WERI-Rb-1 (cell line): ENCODE measurements around the gene SELENOK.

Experiments
- DNase-seq: peaks from one replicate; pipeline ENCODE4 v3.0.0-alpha.2; 2020
- H3K27ac ChIP-seq: fragments of 250-450 bp; sonication (Bioruptor Pico); 2 replicates; pipeline ENCODE4 v1.5.1; 2020; ENCODE audit warnings: mild to moderate bottlenecking, moderate library complexity
- H3K27me3 ChIP-seq: fragments of 250-450 bp; sonication (Bioruptor Pico); 2 replicates; pipeline ENCODE4 v1.5.1; 2021; ENCODE audit warnings: mild to moderate bottlenecking, low read depth, moderate library complexity; ENCODE audit not compliant: insufficient read depth, severe bottlenecking
- H3K36me3 ChIP-seq: fragments of 250-450 bp; sonication (Bioruptor Pico); 2 replicates; pipeline ENCODE4 v1.5.1; 2020; ENCODE audit warnings: mild to moderate bottlenecking, moderate library complexity
- H3K4me3 ChIP-seq: 2 replicates; pipeline ENCODE4 v1.5.1; 2011; ENCODE audit warnings: low read depth, mild to moderate bottlenecking, control low read depth, low read length
- H3K9me3 ChIP-seq: fragments of 250-450 bp; sonication (Bioruptor Pico); 2 replicates; pipeline ENCODE4 v1.5.1; 2021; ENCODE audit warnings: mild to moderate bottlenecking, moderate library complexity; ENCODE audit not compliant: severe bottlenecking
- CTCF ChIP-seq: IDR thresholded peaks from 2 replicates; pipeline ENCODE4 v1.5.1; 2011; ENCODE audit warnings: low read depth, mild to moderate bottlenecking, control low read depth, inconsistent platforms, low read length

The SELENOK gene

GRCh38 chr3:53881691-53882593 lies 9.7 kb downstream of the SELENOK start, which contains the start of gene ACTR8:
Gene ACTR8, minus strand, starts transcription at chr3:53882152. Its CDS starts 51 bp downstream, at chr3:53882101.
- peak; percentile 93 for DNase-seq
- peak within 1 kb of the TSS; percentile 47 for H3K4me3 ChIP-seq
- 0 out of 2 replicates have a peak, but pooled peaks have one; percentile 13 for TF ChIP-seq CTCF
- H3K27me3 ChIP-seq, result no peaks in the 10 kb centered on the region
- peaks cover 65% of the 10 kb centered on the region for H3K36me3 ChIP-seq
- H3K9me3 ChIP-seq, result no peaks in the 10 kb centered on the region
- H3K27ac ChIP-seq, result peak within 1 kb of the TSS; percentile 92

- Histone ChIP-seq H3K9me3 (no peaks in the 10 kb centered on the region), H3K27ac (peak overlapping the region; percentile 92), H3K4me3 (peak overlapping the region; percentile 47), H3K27me3 (no peaks in the 10 kb centered on the region), H3K36me3 (peaks cover 65% of the 10 kb centered on the region)
- no peak for DNase-seq
- no peak for TF ChIP-seq CTCF
Observed at GRCh38 chr3:53880396-53881345, 11.0 kb downstream of the SELENOK start.

GRCh38 chr3:53865732-53866499 lies 25.7 kb downstream of the SELENOK start:
- H3K36me3 ChIP-seq, result peaks cover 56% of the 10 kb centered on the region
- TF ChIP-seq CTCF, result no peak
- H3K4me3 ChIP-seq, result no peak overlapping the region
- H3K27me3 ChIP-seq, result no peaks in the 10 kb centered on the region
- peaks cover 2% of the 10 kb centered on the region for H3K9me3 ChIP-seq
- no peak for DNase-seq
- no peak overlapping the region for H3K27ac ChIP-seq

- Histone ChIP-seq H3K27me3 (no peaks in the 10 kb centered on the region), H3K4me3 (no peak overlapping the region), H3K9me3 (peaks cover 2% of the 10 kb centered on the region), H3K36me3 (peaks cover 42% of the 10 kb centered on the region), H3K27ac (no peak overlapping the region)
- no peak for DNase-seq
- no peak for TF ChIP-seq CTCF
Observed at GRCh38 chr3:53863145-53863544, 28.5 kb downstream of the SELENOK start.

- TF ChIP-seq CTCF, result no peak
- no peaks in the 10 kb centered on the region for H3K27me3 ChIP-seq
- peaks cover 2% of the 10 kb centered on the region for H3K9me3 ChIP-seq
- no peak overlapping the region for H3K4me3 ChIP-seq
- H3K36me3 ChIP-seq, result peaks cover 36% of the 10 kb centered on the region
- no peak for DNase-seq
- H3K27ac ChIP-seq, result peak overlapping the region; percentile 43
Observed at GRCh38 chr3:53862241-53862640, 29.4 kb downstream of the SELENOK start.
